ENCODE data around the gene RABL6. TPM values are rescaled to one million over a fixed set of nuclear protein-coding genes. Genes with fewer than 3 reads are reported as not detected.

RABL6 gene, protein sequence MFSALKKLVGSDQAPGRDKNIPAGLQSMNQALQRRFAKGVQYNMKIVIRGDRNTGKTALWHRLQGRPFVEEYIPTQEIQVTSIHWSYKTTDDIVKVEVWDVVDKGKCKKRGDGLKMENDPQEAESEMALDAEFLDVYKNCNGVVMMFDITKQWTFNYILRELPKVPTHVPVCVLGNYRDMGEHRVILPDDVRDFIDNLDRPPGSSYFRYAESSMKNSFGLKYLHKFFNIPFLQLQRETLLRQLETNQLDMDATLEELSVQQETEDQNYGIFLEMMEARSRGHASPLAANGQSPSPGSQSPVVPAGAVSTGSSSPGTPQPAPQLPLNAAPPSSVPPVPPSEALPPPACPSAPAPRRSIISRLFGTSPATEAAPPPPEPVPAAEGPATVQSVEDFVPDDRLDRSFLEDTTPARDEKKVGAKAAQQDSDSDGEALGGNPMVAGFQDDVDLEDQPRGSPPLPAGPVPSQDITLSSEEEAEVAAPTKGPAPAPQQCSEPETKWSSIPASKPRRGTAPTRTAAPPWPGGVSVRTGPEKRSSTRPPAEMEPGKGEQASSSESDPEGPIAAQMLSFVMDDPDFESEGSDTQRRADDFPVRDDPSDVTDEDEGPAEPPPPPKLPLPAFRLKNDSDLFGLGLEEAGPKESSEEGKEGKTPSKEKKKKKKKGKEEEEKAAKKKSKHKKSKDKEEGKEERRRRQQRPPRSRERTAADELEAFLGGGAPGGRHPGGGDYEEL
- total RNA-seq (2021; fragmentation: NEBNext Ultra II Directional; extraction: Animal tissue kit (Norgen Biotek cat#: 25700)): 10 to 100 TPM; 77.8 to 87.7 (median 84.0) TPM
- long read RNA-seq, partial matches to known transcripts: 6 of 7 reads
- long read RNA-seq, other reads (novel, unspliced or antisense): 1 of 7 reads

DNA sequence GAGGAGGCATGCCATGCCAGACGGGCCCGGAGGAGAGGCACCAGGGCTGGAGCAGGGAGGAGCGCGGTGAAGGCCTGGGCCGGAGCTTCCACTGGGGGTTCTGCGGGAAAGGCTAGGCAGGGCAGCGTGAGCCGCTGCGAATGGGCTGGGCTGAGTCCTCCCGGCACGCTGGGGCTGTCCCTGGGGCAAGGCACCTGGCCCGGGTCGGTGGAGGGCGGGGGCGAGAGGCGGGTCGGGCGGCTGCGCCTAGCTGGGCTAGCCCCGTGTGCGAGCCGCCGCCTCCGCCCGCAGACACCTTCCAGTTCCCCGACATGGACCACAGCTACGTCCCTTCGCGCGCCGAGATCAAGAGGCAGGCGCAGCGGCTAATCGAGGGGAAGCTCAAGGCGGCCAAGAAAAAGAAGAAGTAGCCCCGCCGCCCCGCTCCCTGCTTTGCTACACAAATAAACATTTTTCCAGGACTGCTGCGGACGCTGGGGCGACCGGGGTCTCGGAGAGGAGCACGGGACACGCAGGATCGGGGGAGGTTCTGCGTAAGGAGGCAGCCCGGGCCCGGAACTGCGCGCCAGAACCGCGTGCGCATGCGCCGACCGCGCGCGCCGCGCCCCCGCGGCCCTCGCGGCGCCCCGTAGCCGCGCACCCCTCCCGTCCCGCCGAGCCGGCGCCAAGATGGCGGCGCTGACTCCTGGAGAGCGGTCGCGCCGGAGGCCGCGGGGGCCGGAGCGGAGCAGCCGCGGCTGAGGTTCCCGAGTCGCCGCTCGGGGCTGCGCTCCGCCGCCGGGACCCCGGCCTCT is at the start of gene RABL6:
Gene RABL6 (plus strand): TSS at position 668 of the 794 bp plus-strand sequence. CDS start 249 bp downstream, outside the sequence.
- Mint-ChIP-seq H3K27ac (peak within 1 kb of the TSS; percentile 69), H3K9me3 (no peaks in the 10 kb centered on the region), H3K27me3 (ENCODE audit: insufficient read depth) (no peaks in the 10 kb centered on the region), H3K4me3 (peak within 1 kb of the TSS; percentile 88), H3K36me3 (ENCODE audit: low read depth) (peaks cover 16% of the 10 kb centered on the region), H3K4me1 (ENCODE audit: low read depth) (peaks cover 30% of the 10 kb centered on the region)
- TF ChIP-seq, protein P1, sequence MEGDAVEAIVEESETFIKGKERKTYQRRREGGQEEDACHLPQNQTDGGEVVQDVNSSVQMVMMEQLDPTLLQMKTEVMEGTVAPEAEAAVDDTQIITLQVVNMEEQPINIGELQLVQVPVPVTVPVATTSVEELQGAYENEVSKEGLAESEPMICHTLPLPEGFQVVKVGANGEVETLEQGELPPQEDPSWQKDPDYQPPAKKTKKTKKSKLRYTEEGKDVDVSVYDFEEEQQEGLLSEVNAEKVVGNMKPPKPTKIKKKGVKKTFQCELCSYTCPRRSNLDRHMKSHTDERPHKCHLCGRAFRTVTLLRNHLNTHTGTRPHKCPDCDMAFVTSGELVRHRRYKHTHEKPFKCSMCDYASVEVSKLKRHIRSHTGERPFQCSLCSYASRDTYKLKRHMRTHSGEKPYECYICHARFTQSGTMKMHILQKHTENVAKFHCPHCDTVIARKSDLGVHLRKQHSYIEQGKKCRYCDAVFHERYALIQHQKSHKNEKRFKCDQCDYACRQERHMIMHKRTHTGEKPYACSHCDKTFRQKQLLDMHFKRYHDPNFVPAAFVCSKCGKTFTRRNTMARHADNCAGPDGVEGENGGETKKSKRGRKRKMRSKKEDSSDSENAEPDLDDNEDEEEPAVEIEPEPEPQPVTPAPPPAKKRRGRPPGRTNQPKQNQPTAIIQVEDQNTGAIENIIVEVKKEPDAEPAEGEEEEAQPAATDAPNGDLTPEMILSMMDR (IDR thresholded peaks at IDR 0.05): no peak
- peak; percentile 49 for DNase-seq

- no peak for DNase-seq
- peaks cover 11% of the 10 kb centered on the region for H3K36me3 Mint-ChIP-seq (ENCODE audit: low read depth)
- peaks cover 19% of the 10 kb centered on the region for H3K9me3 Mint-ChIP-seq
- 0 out of 2 replicates have a peak, but pooled peaks cover 6% of the 10 kb centered on the region for H3K4me1 Mint-ChIP-seq (ENCODE audit: low read depth)
- H3K27me3 Mint-ChIP-seq (ENCODE audit: insufficient read depth): peaks cover 3% of the 10 kb centered on the region
- TF ChIP-seq, protein P1 (IDR thresholded peaks at IDR 0.05): no peak
- H3K4me3 Mint-ChIP-seq: no peak overlapping the region
- no peak overlapping the region for H3K27ac Mint-ChIP-seq
Measured at GRCh38 chr9:136759001-136759400, 48.7 kb upstream of the RABL6 start.

DNA sequence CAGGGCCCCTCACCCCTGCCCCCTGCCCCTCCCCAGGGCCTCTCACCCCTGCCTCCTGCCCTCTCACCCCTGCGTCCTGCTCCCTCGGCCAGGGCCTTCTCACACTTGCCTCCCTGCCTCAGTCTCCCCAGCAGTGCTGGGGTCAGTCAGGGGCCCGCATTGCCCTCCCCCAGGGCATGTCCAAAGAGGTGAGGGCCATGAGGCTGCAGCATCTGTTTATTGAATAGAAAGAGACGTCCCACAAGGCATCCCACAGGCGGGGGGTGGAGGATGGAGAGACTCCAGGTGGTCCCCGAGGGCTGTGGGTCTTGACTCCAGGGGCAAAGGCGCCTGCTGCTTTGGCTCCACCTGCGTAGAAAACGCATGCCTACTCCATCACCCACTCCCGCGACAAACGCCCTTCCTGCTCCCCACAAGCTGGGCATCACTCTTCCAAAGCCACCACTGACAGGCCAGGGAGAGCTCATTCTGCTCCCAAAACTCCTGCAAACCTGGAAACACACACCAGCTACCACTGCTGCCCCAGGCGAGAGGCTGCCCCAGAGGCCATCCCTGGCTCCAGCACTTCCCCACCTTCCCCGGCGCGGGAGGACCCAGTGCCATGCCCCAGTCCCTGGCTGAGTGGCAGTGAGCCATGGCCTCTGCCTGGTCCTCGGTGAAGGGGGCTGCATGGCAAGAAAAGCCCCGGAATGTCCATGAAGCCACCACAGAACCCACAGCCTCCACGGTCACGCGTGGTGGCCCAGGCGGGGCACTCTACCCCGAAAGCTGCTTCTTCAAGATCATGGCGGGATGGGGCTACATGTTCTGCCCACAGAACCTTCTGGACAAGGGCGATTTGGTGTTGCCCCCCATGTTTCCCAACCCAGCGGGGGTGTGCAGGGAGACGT is 48.1 kb upstream of the RABL6 start:
- Mint-ChIP-seq H3K4me3 (no peak overlapping the region), H3K27me3 (ENCODE audit: insufficient read depth) (peaks cover 3% of the 10 kb centered on the region), H3K36me3 (ENCODE audit: low read depth) (peaks cover 11% of the 10 kb centered on the region)

GRCh38 chr9:136760424-136760823 is 47.3 kb upstream of the RABL6 start:
- Mint-ChIP-seq H3K27me3 (ENCODE audit: insufficient read depth) (peaks cover 4% of the 10 kb centered on the region), H3K27ac (no peak overlapping the region), H3K36me3 (ENCODE audit: low read depth) (peaks cover 9% of the 10 kb centered on the region), H3K4me3 (no peak overlapping the region), H3K4me1 (ENCODE audit: low read depth) (0 out of 2 replicates have a peak, but pooled peaks cover 6% of the 10 kb centered on the region), H3K9me3 (peaks cover 17% of the 10 kb centered on the region)
- TF ChIP-seq, protein P1 (IDR thresholded peaks at IDR 0.05): no peak
- no peak for DNase-seq

More for the DNA sequence above, 48.1 kb upstream of the RABL6 start:
- DNase-seq: no peak
- Mint-ChIP-seq H3K4me1 (ENCODE audit: low read depth) (0 out of 2 replicates have a peak, but pooled peaks cover 6% of the 10 kb centered on the region), H3K9me3 (peaks cover 19% of the 10 kb centered on the region), H3K27ac (no peak overlapping the region)
- TF ChIP-seq, protein P1 (IDR thresholded peaks at IDR 0.05): no peak
